ENCODE measurements around the gene NYAP2. TPM values are rescaled to one million over a fixed set of nuclear protein-coding genes. Genes with fewer than 3 reads are reported as not detected.

The NYAP2 gene
- total RNA-seq, 2 donors from 2014 or later, result not detected

GRCh38 chr2:225438248-225438647, 38.7 kb downstream of the NYAP2 start:
- TF ChIP-seq, protein P1, sequence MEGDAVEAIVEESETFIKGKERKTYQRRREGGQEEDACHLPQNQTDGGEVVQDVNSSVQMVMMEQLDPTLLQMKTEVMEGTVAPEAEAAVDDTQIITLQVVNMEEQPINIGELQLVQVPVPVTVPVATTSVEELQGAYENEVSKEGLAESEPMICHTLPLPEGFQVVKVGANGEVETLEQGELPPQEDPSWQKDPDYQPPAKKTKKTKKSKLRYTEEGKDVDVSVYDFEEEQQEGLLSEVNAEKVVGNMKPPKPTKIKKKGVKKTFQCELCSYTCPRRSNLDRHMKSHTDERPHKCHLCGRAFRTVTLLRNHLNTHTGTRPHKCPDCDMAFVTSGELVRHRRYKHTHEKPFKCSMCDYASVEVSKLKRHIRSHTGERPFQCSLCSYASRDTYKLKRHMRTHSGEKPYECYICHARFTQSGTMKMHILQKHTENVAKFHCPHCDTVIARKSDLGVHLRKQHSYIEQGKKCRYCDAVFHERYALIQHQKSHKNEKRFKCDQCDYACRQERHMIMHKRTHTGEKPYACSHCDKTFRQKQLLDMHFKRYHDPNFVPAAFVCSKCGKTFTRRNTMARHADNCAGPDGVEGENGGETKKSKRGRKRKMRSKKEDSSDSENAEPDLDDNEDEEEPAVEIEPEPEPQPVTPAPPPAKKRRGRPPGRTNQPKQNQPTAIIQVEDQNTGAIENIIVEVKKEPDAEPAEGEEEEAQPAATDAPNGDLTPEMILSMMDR (conservative IDR thresholded peaks at IDR 0.05), result no peak
- Histone ChIP-seq H3K36me3 (ENCODE audit: control insufficient read depth, insufficient read depth, low read length) (no peaks in the 10 kb centered on the region), H3K4me1 (ENCODE audit: control insufficient read depth, insufficient read depth, low read length) (no peaks in the 10 kb centered on the region), H3K27me3 (ENCODE audit: control insufficient read depth, insufficient read depth, low read length, poor library complexity, severe bottlenecking) (no peaks in the 10 kb centered on the region), H3K4me3 (ENCODE audit: low read length) (no peak overlapping the region), H3K27ac (ENCODE audit: low read depth, low read length) (no peak overlapping the region), H3K9me3 (ENCODE audit: control insufficient read depth, low read length) (no peaks in the 10 kb centered on the region), H3K9ac (ENCODE audit: extremely low read depth, low read length, poor library complexity, severe bottlenecking) (no peak overlapping the region)
- Mint-ChIP-seq H3K9me3 (no peaks in the 10 kb centered on the region), H3K36me3 (ENCODE audit: low read depth) (no peaks in the 10 kb centered on the region), H3K4me1 (no peaks in the 10 kb centered on the region), H3K27ac (no peak overlapping the region), H3K4me3 (no peak overlapping the region), H3K27me3 (ENCODE audit: insufficient read depth) (no peaks in the 10 kb centered on the region)
- WGBS, 2 experiments (ENCODE audit: insufficient coverage in 1 of 2, insufficient read length in 1 of 2), result no CpG with 5 or more reads among the region's 1 CpG
- DNase-seq, result no peak

- no peaks in the 10 kb centered on the region for H3K27me3 ChIP-seq (ENCODE audit: control insufficient read depth, insufficient read depth, low read length, poor library complexity, severe bottlenecking)
- Mint-ChIP-seq H3K27ac (no peak overlapping the region), H3K4me1 (peaks cover 6% of the 10 kb centered on the region), H3K27me3 (ENCODE audit: insufficient read depth) (no peaks in the 10 kb centered on the region), H3K36me3 (ENCODE audit: low read depth) (no peaks in the 10 kb centered on the region), H3K9me3 (peaks cover 4% of the 10 kb centered on the region), H3K4me3 (no peak overlapping the region)
- peaks cover 11% of the 10 kb centered on the region for H3K9me3 ChIP-seq (ENCODE audit: control insufficient read depth, low read length)
- H3K4me3 ChIP-seq (ENCODE audit: low read length), result no peak overlapping the region
- TF ChIP-seq, protein P1 (conservative IDR thresholded peaks at IDR 0.05), result no peak
- no peak overlapping the region for H3K9ac ChIP-seq (ENCODE audit: extremely low read depth, low read length, poor library complexity, severe bottlenecking)
- no peak overlapping the region for H3K27ac ChIP-seq (ENCODE audit: low read depth, low read length)
- WGBS, 2 experiments (ENCODE audit: insufficient coverage in 1 of 2, insufficient read length in 1 of 2), result 91 to 100% methylated on average over 5 to 6 of the region's 6 CpGs
- peaks cover 3% of the 10 kb centered on the region for H3K4me1 ChIP-seq (ENCODE audit: control insufficient read depth, insufficient read depth, low read length)
- no peak for DNase-seq
- H3K36me3 ChIP-seq (ENCODE audit: control insufficient read depth, insufficient read depth, low read length), result no peaks in the 10 kb centered on the region
Measured at GRCh38 chr2:225452677-225453076, 53.2 kb downstream of the NYAP2 start.

GRCh38 chr2:225454412-225454811, 54.9 kb downstream of the NYAP2 start:
- Mint-ChIP-seq H3K4me3 (no peak overlapping the region), H3K9me3 (peaks cover 4% of the 10 kb centered on the region), H3K27me3 (ENCODE audit: insufficient read depth) (no peaks in the 10 kb centered on the region), H3K36me3 (ENCODE audit: low read depth) (no peaks in the 10 kb centered on the region), H3K27ac (no peak overlapping the region), H3K4me1 (peaks cover 7% of the 10 kb centered on the region)
- WGBS, 2 experiments (ENCODE audit: insufficient coverage in 1 of 2, insufficient read length in 1 of 2), result 85 to 89% methylated on average over 4 to 6 of the region's 6 CpGs
- TF ChIP-seq, protein P1 (conservative IDR thresholded peaks at IDR 0.05), result no peak
- Histone ChIP-seq H3K36me3 (ENCODE audit: control insufficient read depth, insufficient read depth, low read length) (no peaks in the 10 kb centered on the region), H3K4me1 (ENCODE audit: control insufficient read depth, insufficient read depth, low read length) (peaks cover 7% of the 10 kb centered on the region), H3K9me3 (ENCODE audit: control insufficient read depth, low read length) (peaks cover 11% of the 10 kb centered on the region), H3K27me3 (ENCODE audit: control insufficient read depth, insufficient read depth, low read length, poor library complexity, severe bottlenecking) (no peaks in the 10 kb centered on the region), H3K4me3 (ENCODE audit: low read length) (no peak overlapping the region), H3K9ac (ENCODE audit: extremely low read depth, low read length, poor library complexity, severe bottlenecking) (no peak overlapping the region), H3K27ac (ENCODE audit: low read depth, low read length) (no peak overlapping the region)
- DNase-seq, result no peak

All from endodermal cell (in vitro differentiated cells).